COR-L47 (cell line): ENCODE data around the gene ABR.

ENCODE experiments used
- DNase-seq: peaks from one replicate; lab custom pipeline; 2025; lab: John Stamatoyannopoulos, UW

ABR gene

GRCh38 chr17:1030684-1031532 lies 148.9 kb downstream of the ABR start:
- DNase-seq: no peak

GRCh38 chr17:1029922-1030644 lies 149.7 kb downstream of the ABR start:
- no peak for DNase-seq

GRCh38 chr17:1029196-1029921 lies 150.4 kb downstream of the ABR start:
- no peak for DNase-seq

GRCh38 chr17:1027044-1027443 lies 152.7 kb downstream of the ABR start:
- no peak for DNase-seq

GRCh38 chr17:1026599-1026975 lies 153.2 kb downstream of the ABR start:
- DNase-seq: no peak

GRCh38 chr17:1025733-1026598 lies 153.8 kb downstream of the ABR start:
- no peak for DNase-seq

- no peak for DNase-seq
Measured at GRCh38 chr17:1024076-1024475, 155.7 kb downstream of the ABR start.

GRCh38 chr17:1022278-1023024 lies 157.3 kb downstream of the ABR start:
- DNase-seq: no peak

- no peak for DNase-seq
Measured at GRCh38 chr17:1021147-1021546, 158.6 kb downstream of the ABR start.

GRCh38 chr17:1019451-1019850 lies 160.3 kb downstream of the ABR start:
- DNase-seq: no peak

- no peak for DNase-seq
Measured at GRCh38 chr17:1018547-1018946, 161.2 kb downstream of the ABR start.

GRCh38 chr17:1013729-1014090 lies 166.1 kb downstream of the ABR start:
- no peak for DNase-seq

GRCh38 chr17:1012823-1013728 lies 166.7 kb downstream of the ABR start:
- no peak for DNase-seq

- no peak for DNase-seq
Measured at GRCh38 chr17:1011760-1012735, 167.7 kb downstream of the ABR start.

- DNase-seq: no peak
Measured at GRCh38 chr17:1011138-1011537, 168.6 kb downstream of the ABR start.

GRCh38 chr17:1010586-1010985 lies 169.2 kb downstream of the ABR start:
- DNase-seq: no peak

GRCh38 chr17:1010086-1010450 lies 169.7 kb downstream of the ABR start:
- no peak for DNase-seq

GRCh38 chr17:1009229-1010085 lies 170.3 kb downstream of the ABR start:
- DNase-seq: no peak
